ENCODE results near the gene RBM23. TPM values are rescaled to one million over a fixed set of nuclear protein-coding genes. Genes with fewer than 3 reads are reported as not detected.
"Not testable (repeated sequence)": the region's sequence is repeated elsewhere in the genome, so short reads cannot be mapped to it uniquely, and the experiment has no call there.

RBM23 gene
- polyA plus RNA-seq: 10 to 100 TPM; 20.1 to 36.9 (median 34.6) TPM

GRCh38 chr14:22918804-22919600 lies at the start of gene RBM23:
Gene RBM23 (minus strand): TSS chr14:22919149.
- H3K27ac ChIP-seq (ENCODE audit: low read depth, low read length): peak within 1 kb of the TSS; percentile 92
- WGBS, 3 donors: 0 to 1% (median 0%) methylated on average over 45 to 46 of the region's 46 CpGs

GRCh38 chr14:22966783-22967269 lies 47.9 kb upstream of the RBM23 start:
- 53 to 67% (median 61%) methylated on average over 4 of the region's 4 CpGs for WGBS, 3 donors
- no peak overlapping the region for H3K27ac ChIP-seq (ENCODE audit: low read depth, low read length)

GRCh38 chr14:22965916-22966782 lies 47.2 kb upstream of the RBM23 start:
- WGBS, 3 donors: 67 to 74% (median 67%) methylated on average over 15 of the region's 15 CpGs
- not testable (repeated sequence) for H3K27ac ChIP-seq (ENCODE audit: low read depth, low read length)

GRCh38 chr14:22962061-22962676 lies 43.2 kb upstream of the RBM23 start:
- no peak overlapping the region for H3K27ac ChIP-seq (ENCODE audit: low read depth, low read length)
- WGBS, 3 donors: 91 to 93% (median 92%) methylated on average over 6 of the region's 6 CpGs

DNA sequence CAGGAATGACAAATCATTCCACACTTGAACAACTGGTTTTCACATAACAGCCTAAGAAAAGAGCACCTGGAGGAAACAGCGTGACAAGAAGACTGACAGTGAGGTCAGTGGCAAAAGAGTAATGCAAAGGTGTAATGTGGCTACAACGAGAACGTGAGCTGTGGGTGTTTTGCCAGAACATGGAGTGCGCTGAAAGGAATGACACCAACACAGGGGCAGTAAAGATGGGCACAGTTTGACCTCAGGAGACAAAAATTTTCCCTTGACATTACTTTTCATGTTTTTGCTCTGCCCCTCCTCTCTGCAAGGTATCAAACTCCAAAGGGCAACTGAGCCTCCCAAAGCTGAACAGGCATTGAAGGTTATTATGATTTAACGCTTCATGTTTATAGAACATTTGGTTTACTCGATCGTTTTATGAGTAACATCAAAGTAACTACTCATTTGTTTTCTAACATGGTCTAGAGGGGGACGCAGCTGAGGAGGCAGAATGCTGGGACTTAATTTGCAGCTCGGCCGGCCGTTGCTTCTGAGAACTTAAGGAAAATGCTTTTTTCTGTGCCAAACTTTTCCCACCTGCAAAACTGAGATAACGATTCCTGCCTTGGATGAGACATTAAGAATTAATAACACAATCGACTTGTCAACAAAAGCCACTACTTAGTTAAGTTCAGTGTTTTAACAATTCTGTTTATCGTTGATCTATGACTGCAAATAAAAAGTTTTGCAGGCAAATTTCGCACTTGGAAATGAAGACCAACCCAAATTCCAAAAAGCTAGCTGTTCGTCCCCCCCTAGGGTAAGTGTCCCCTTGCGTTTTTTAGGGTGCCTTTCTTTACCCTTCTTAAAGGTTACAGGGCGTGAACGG lies 37.0 kb upstream of the RBM23 start:
- 16 to 25% (median 19%) methylated on average over 19 of the region's 19 CpGs for WGBS, 3 donors

DNA sequence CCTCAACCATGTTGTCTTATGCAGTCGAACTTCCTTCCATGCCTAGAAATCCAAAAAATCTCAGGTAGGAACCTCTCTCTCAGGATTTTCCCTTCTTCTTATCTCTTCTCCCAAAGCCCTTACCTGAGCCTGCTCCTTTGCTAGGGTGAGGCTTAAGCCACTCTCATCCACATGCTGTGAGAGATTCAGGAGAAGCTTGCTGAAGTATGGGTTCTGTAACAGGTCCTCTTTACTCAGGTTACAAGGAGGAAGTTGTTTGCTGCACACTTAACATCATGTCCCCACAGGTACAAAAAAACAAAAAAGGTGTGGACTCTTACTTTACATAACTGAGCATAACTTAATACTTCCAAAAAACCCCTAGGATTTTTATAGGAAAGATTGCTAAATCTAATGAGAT lies 33.5 kb upstream of the RBM23 start:
- WGBS, 3 donors: 86 to 97% (median 92%) methylated on average over 1 of the region's 1 CpG
- no peak overlapping the region for H3K27ac ChIP-seq (ENCODE audit: low read depth, low read length)

More for the DNA sequence above, 37.0 kb upstream of the RBM23 start:
- H3K27ac ChIP-seq (ENCODE audit: low read depth, low read length): peak overlapping the region; percentile 91

GRCh38 chr14:22951795-22952194 lies 32.8 kb upstream of the RBM23 start:
- H3K27ac ChIP-seq (ENCODE audit: low read depth, low read length): not testable (repeated sequence)
- WGBS, 3 donors: 70 to 93% (median 72%) methylated on average over 8 of the region's 8 CpGs

GRCh38 chr14:22945642-22946041 lies 26.7 kb upstream of the RBM23 start:
- H3K27ac ChIP-seq (ENCODE audit: low read depth, low read length): no peak overlapping the region
- 95 to 96% (median 96%) methylated on average over 3 of the region's 3 CpGs for WGBS, 3 donors

GRCh38 chr14:22939684-22940083 lies 20.7 kb upstream of the RBM23 start:
- H3K27ac ChIP-seq (ENCODE audit: low read depth, low read length): no peak overlapping the region
- WGBS, 3 donors: 95 to 97% (median 95%) methylated on average over 4 of the region's 4 CpGs

GRCh38 chr14:22935156-22935555 lies 16.2 kb upstream of the RBM23 start:
- WGBS, 3 donors: 67 to 89% (median 83%) methylated on average over 1 of the region's 1 CpG
- H3K27ac ChIP-seq (ENCODE audit: low read depth, low read length): no peak overlapping the region

- no peak overlapping the region for H3K27ac ChIP-seq (ENCODE audit: low read depth, low read length)
- WGBS, 3 donors: 18 to 92% (median 87%) methylated on average over 3 of the region's 3 CpGs
These were observed 13.2 kb upstream of the RBM23 start for GRCh38 chr14:22932146-22932545.

DNA sequence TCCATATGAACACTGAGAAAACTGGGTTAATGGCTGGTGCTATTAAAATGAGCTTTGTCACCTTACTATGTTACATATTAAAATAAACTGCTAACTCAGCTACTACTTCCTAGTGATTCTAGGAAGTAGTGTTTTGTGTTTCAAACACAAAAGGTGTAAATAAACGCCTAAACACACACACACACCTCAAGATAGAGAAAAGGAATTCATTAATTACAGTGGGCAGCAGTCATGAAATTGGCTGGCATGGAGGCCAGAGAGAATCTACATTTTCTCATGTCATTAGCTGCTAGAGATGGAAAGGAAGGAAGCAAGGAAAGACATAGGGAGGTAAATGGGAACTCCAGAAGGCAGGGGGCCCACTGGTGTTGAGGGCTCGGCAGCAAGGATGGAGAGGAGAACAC lies 11.0 kb upstream of the RBM23 start:
- 1 to 2% (median 1%) methylated on average over 2 of the region's 2 CpGs for WGBS, 3 donors
- peak overlapping the region; percentile 28 for H3K27ac ChIP-seq (ENCODE audit: low read depth, low read length)

GRCh38 chr14:22929104-22929960 lies 10.4 kb upstream of the RBM23 start, which contains the start of gene PRMT5:
Gene PRMT5 (minus strand): TSS chr14:22929376. CDS start chr14:22929361, 15 bp downstream.
- WGBS, 3 donors: 0 to 1% (median 0%) methylated on average over 51 of the region's 51 CpGs

GRCh38 chr14:22928237-22929103 lies 9.5 kb upstream of the RBM23 start:
- H3K27ac ChIP-seq (ENCODE audit: low read depth, low read length): peak overlapping the region; percentile 31
- WGBS, 3 donors: 9 to 11% (median 10%) methylated on average over 12 of the region's 12 CpGs

More at GRCh38 chr14:22929104-22929960, 10.4 kb upstream of the RBM23 start, which contains the start of gene PRMT5:
- peak within 1 kb of the TSS; percentile 31 for H3K27ac ChIP-seq (ENCODE audit: low read depth, low read length)

DNA sequence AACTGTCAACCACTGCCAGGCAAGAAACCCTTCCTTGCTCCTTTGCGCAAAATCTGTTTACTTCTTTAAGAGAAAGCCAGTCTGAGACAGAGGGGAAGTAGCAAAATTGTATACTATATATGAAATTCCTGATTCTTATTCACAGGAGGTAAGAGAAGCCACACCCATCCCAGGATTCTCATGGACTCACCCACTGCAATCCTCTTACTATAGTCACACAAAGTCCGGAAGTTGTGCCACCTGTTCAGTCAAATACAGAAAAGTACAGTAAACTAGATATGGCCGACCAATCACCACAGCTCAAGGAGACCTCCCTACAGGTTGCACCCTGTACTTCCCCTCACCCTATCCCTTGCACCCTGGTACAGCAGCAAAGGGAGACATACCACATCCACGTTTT lies 7.4 kb upstream of the RBM23 start:
- WGBS, 3 donors: 75 to 88% (median 79%) methylated on average over 4 of the region's 4 CpGs
- H3K27ac ChIP-seq (ENCODE audit: low read depth, low read length): no peak overlapping the region

- 93 to 95% (median 94%) methylated on average over 8 of the region's 8 CpGs for WGBS, 3 donors
- no peak overlapping the region for H3K27ac ChIP-seq (ENCODE audit: low read depth, low read length)
These were observed 6.6 kb upstream of the RBM23 start for GRCh38 chr14:22925513-22925912.
